Neural cell (in vitro differentiated cells): ENCODE data around the gene SPATS2L. TPM values are rescaled to one million over a fixed set of nuclear protein-coding genes. Genes with fewer than 3 reads are reported as not detected.

Source experiments
- H2AFZ ChIP-seq: fragments of 200-600, 300-800 bp; sonication (generic), shearing (Covaris generic); 2 replicates; pipeline ENCODE4 v1.6.0; 2014; ENCODE audit warnings: low read depth, mild to moderate bottlenecking, antibody characterized with exemption, low read length, moderate library complexity
- H3F3A ChIP-seq: fragments of 200-600 bp; shearing (Covaris generic); 2 replicates; pipeline ENCODE4 v1.6.1; 2016; ENCODE audit warnings: mild to moderate bottlenecking, moderate library complexity, mixed read lengths, antibody characterized with exemption, low read length; ENCODE audit not compliant: insufficient read depth, poor library complexity, severe bottlenecking
- H3K27ac ChIP-seq: fragments of 200-600, 300-800 bp; sonication (generic), shearing (Covaris generic); 2 replicates; pipeline ENCODE4 v1.5.1; 2014; ENCODE audit warnings: mild to moderate bottlenecking, low read length, moderate library complexity
- H3K27me3 ChIP-seq: fragments of 300-800, 200-600 bp; sonication (generic), shearing (Covaris generic); 2 replicates; pipeline ENCODE4 v1.6.0; 2014; ENCODE audit warnings: mild to moderate bottlenecking, low read depth, low read length, moderate library complexity; ENCODE audit not compliant: insufficient read depth
- H3K36me3 ChIP-seq: fragments of 300-800, 200-600 bp; sonication (generic), shearing (Covaris generic); 2 replicates; pipeline ENCODE4 v1.5.1; 2014; ENCODE audit warnings: mild to moderate bottlenecking, antibody characterized with exemption, low read length, moderate library complexity; ENCODE audit not compliant: insufficient read depth
- H3K4me2 ChIP-seq: fragments of 300-800, 200-600 bp; sonication (generic), shearing (Covaris generic); 2 replicates; pipeline ENCODE4 v1.6.0; 2014; ENCODE audit warnings: mild to moderate bottlenecking, low read length
- H3K4me3 ChIP-seq: fragments of 300-800, 200-600 bp; sonication (generic), shearing (Covaris generic); 2 replicates; pipeline ENCODE4 v1.5.1; 2014; ENCODE audit warnings: mild to moderate bottlenecking, low read length, moderate library complexity
- H3K79me2 ChIP-seq: fragments of 200-600 bp; shearing (Covaris generic); replicated peaks from 2 replicates; pipeline ENCODE4 v1.6.0; 2014; ENCODE audit warnings: mild to moderate bottlenecking, low read length, moderate library complexity; ENCODE audit not compliant: insufficient read depth
- H3K9ac ChIP-seq: fragments of 300-800, 200-600 bp; sonication (generic), shearing (Covaris generic); 2 replicates; pipeline ENCODE4 v1.6.1; 2016; ENCODE audit warnings: mild to moderate bottlenecking, low read length, mixed read lengths
- H3K9me2 ChIP-seq: fragments of 200-600 bp; shearing (Covaris generic); 2 replicates; pipeline ENCODE4 v1.6.1; 2016; ENCODE audit warnings: mild to moderate bottlenecking, low read length, mixed read lengths; ENCODE audit not compliant: insufficient read depth
- H3K9me3 ChIP-seq: fragments of 200-600, 300-800 bp; sonication (generic), shearing (Covaris generic); 2 replicates; pipeline ENCODE4 v1.6.1; 2016; ENCODE audit warnings: mild to moderate bottlenecking, mixed run types, low read length, moderate library complexity, mixed read lengths
- H4K20me1 ChIP-seq: fragments of 200-600 bp; shearing (Covaris generic); 2 replicates; pipeline ENCODE4 v1.6.1; 2016; ENCODE audit warnings: mild to moderate bottlenecking, mixed run types; ENCODE audit not compliant: insufficient read depth
- EP300 ChIP-seq: fragments of 450-650 bp; conservative IDR thresholded peaks from 2 replicates; pipeline ENCODE4 v1.6.1; 2014; ENCODE audit warnings: antibody characterized with exemption, mild to moderate bottlenecking, moderate library complexity; ENCODE audit not compliant: poor library complexity, severe bottlenecking
- EZH2 ChIP-seq: fragments of 200-600, 300-800 bp; shearing (Covaris generic), sonication (generic); IDR thresholded peaks from 2 replicates; pipeline ENCODE4 v1.6.1; 2014; ENCODE audit warnings: antibody characterized with exemption, low read length, borderline replicate concordance, mild to moderate bottlenecking; ENCODE audit not compliant: insufficient read depth, poor library complexity, severe bottlenecking
- MXI1 ChIP-seq: fragments of 450-650 bp; conservative IDR thresholded peaks from 2 replicates; pipeline ENCODE4 v1.6.1; 2014; ENCODE audit warnings: antibody characterized with exemption, mild to moderate bottlenecking; ENCODE audit not compliant: poor library complexity, severe bottlenecking
- POLR2AphosphoS5 ChIP-seq: IDR thresholded peaks from 2 replicates; pipeline ENCODE4 v1.6.1; 2012
- RAD21 ChIP-seq: fragments of 450-650 bp; conservative IDR thresholded peaks from 2 replicates; pipeline ENCODE4 v1.6.1; 2014; ENCODE audit warnings: antibody characterized with exemption, mild to moderate bottlenecking, moderate library complexity
- SMC3 ChIP-seq: fragments of 450-650 bp; conservative IDR thresholded peaks from 2 replicates; pipeline ENCODE4 v1.6.1; 2014; ENCODE audit warnings: antibody characterized with exemption, mild to moderate bottlenecking, moderate library complexity; ENCODE audit not compliant: poor library complexity
- TAF1 ChIP-seq: IDR thresholded peaks from 2 replicates; pipeline ENCODE4 v1.6.1; 2012; ENCODE audit warnings: low read depth
- polyA plus RNA-seq: library from polyadenylated mRNA; depleted of rRNA; stranded (reverse); fragments of >200 nt; gene quantifications from 2 replicates; pipeline ENCODE4 v1.2.3, GENCODE V29; 2014
- TF ChIP-seq, protein P1 (sequence below): fragments of 450-650 bp; IDR thresholded peaks from 2 replicates; pipeline ENCODE4 v1.5.1; 2014; ENCODE audit warnings: antibody characterized with exemption, mild to moderate bottlenecking, moderate library complexity; ENCODE audit not compliant: poor library complexity, severe bottlenecking
- TF ChIP-seq, protein P2 (sequence below): IDR thresholded peaks from 2 replicates; pipeline ENCODE4 v1.6.1; 2012; ENCODE audit warnings: borderline replicate concordance

SPATS2L gene
- polyA plus RNA-seq, 1 donor from 2014 or later: 8.5 TPM

DNA sequence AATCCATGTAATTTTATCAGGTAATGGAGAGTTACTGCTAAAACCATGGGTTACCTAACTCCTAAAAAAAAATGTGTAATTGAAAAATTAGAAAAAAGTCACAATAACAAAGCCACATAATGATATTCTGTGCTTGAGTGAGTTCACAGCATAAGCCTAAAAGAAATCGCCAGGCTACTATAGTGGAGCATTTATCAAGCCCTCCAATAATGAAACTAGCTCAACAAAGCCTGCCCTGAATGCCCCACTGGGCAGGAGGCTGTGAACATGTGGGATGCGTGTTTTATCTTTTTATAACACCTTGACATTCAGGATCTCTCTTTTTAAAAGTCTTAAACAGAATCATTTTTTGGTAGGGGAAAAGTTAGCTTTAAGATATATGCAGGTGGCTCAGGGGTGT is 117.0 kb downstream of the SPATS2L start:
- TF ChIP-seq, protein P1, sequence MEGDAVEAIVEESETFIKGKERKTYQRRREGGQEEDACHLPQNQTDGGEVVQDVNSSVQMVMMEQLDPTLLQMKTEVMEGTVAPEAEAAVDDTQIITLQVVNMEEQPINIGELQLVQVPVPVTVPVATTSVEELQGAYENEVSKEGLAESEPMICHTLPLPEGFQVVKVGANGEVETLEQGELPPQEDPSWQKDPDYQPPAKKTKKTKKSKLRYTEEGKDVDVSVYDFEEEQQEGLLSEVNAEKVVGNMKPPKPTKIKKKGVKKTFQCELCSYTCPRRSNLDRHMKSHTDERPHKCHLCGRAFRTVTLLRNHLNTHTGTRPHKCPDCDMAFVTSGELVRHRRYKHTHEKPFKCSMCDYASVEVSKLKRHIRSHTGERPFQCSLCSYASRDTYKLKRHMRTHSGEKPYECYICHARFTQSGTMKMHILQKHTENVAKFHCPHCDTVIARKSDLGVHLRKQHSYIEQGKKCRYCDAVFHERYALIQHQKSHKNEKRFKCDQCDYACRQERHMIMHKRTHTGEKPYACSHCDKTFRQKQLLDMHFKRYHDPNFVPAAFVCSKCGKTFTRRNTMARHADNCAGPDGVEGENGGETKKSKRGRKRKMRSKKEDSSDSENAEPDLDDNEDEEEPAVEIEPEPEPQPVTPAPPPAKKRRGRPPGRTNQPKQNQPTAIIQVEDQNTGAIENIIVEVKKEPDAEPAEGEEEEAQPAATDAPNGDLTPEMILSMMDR: no peak
- no peak for TF ChIP-seq RAD21
- TF ChIP-seq MXI1: no peak
- no peak for TF ChIP-seq EZH2
- no peak for TF ChIP-seq POLR2AphosphoS5
- TF ChIP-seq SMC3: no peak
- TF ChIP-seq EP300: no peak
- TF ChIP-seq, protein P2, sequence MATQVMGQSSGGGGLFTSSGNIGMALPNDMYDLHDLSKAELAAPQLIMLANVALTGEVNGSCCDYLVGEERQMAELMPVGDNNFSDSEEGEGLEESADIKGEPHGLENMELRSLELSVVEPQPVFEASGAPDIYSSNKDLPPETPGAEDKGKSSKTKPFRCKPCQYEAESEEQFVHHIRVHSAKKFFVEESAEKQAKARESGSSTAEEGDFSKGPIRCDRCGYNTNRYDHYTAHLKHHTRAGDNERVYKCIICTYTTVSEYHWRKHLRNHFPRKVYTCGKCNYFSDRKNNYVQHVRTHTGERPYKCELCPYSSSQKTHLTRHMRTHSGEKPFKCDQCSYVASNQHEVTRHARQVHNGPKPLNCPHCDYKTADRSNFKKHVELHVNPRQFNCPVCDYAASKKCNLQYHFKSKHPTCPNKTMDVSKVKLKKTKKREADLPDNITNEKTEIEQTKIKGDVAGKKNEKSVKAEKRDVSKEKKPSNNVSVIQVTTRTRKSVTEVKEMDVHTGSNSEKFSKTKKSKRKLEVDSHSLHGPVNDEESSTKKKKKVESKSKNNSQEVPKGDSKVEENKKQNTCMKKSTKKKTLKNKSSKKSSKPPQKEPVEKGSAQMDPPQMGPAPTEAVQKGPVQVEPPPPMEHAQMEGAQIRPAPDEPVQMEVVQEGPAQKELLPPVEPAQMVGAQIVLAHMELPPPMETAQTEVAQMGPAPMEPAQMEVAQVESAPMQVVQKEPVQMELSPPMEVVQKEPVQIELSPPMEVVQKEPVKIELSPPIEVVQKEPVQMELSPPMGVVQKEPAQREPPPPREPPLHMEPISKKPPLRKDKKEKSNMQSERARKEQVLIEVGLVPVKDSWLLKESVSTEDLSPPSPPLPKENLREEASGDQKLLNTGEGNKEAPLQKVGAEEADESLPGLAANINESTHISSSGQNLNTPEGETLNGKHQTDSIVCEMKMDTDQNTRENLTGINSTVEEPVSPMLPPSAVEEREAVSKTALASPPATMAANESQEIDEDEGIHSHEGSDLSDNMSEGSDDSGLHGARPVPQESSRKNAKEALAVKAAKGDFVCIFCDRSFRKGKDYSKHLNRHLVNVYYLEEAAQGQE: no peak
- TF ChIP-seq TAF1: no peak
- H4K20me1 ChIP-seq: no peaks in the 10 kb centered on the region
- H3K27ac ChIP-seq: no peak overlapping the region

DNA sequence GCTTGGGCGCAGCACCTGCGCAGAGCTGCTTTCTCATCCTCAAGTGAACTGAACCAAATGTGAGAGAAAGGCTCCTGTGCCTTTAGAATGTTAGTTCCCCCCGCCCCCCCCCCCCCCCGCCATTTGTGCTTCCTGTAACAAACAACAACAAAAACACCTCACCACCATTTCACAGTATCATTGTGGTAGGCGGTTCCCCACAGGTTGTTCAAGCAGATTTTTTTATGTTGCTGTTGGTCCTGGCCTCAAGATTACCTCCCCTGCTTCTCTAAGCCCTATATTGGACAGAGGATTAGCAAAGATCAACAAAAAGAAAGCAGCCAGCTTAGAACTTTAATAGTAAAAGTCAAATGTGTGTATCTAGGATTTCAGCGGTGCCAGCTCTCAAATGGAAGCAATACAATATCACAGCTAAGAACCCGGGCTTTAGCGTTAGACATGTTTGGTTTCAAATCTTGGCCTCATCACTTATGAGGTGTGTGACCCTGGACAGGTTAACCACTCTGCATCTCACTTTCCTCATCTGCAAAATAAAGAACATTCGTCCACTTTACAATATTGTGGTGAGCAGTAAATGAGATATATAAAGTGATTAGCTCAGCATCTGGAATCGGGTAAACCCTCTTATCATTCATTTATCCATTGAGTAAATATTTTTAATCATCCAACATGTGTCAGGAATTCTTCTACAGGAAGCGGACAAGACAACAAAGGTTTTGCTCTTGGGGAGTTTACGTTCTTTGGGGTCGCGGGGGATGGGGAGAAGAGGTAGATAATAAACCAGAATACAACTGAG is 118.7 kb downstream of the SPATS2L start:
- Histone ChIP-seq H3K36me3 (no peaks in the 10 kb centered on the region), H3K79me2 (no peaks in the 10 kb centered on the region), H3K9me3 (no peaks in the 10 kb centered on the region), H3K4me3 (no peak overlapping the region), H3K27ac (no peak overlapping the region), H3F3A (no peaks in the 10 kb centered on the region), H3K27me3 (no peaks in the 10 kb centered on the region), H3K4me2 (no peak overlapping the region), H3K9ac (no peak overlapping the region), H4K20me1 (no peaks in the 10 kb centered on the region), H2AFZ (no peak overlapping the region), H3K9me2 (no peaks in the 10 kb centered on the region)
- TF ChIP-seq EZH2 (no peak), POLR2AphosphoS5 (no peak), RAD21 (no peak), TAF1 (no peak), MXI1 (no peak), EP300 (no peak), SMC3 (no peak)
- TF ChIP-seq, protein P1: no peak
- TF ChIP-seq, protein P2: no peak

More for the DNA sequence above, 117.0 kb downstream of the SPATS2L start:
- Histone ChIP-seq H3K4me3 (no peak overlapping the region), H3K36me3 (no peaks in the 10 kb centered on the region), H3K9me3 (no peaks in the 10 kb centered on the region), H3K4me2 (no peak overlapping the region), H3K9ac (no peak overlapping the region), H3K27me3 (no peaks in the 10 kb centered on the region), H3F3A (no peaks in the 10 kb centered on the region), H3K79me2 (no peaks in the 10 kb centered on the region), H3K9me2 (no peaks in the 10 kb centered on the region), H2AFZ (no peak overlapping the region)
